Right atrium auricular region (tissue), 2 donors: ENCODE data around the gene SMTNL2. TPM values are rescaled to one million over a fixed set of nuclear protein-coding genes. Genes with fewer than 3 reads are reported as not detected.

Experiments used
- DNase-seq: peaks from one replicate; pipeline ENCODE4 v3.0.0-alpha.2; 2019; ENCODE audit warnings: low spot score
- H3K27ac ChIP-seq, 2 donors: fragments of 200-600 bp; sonication (generic); 1 replicate in 1 of 2; 2 replicates in 1 of 2; pipeline ENCODE4 v1.5.1; 2016 to 2019
- H3K27me3 ChIP-seq, 2 donors: fragments of 200-600 bp; sonication (generic); one replicate each; pipeline versions ENCODE4 v1.5.1 to v1.6.0; 2017 to 2019
- H3K36me3 ChIP-seq: fragments of 200-600 bp; sonication (generic); one replicate; pipeline ENCODE4 v1.5.1; 2016
- H3K4me1 ChIP-seq, 2 donors: fragments of 200-600 bp; sonication (generic); one replicate each; pipeline versions ENCODE4 v1.5.1 to v1.6.0; 2017 to 2019
- H3K4me3 ChIP-seq, 2 donors: fragments of 200-600 bp; sonication (generic); 1 replicate in 1 of 2; 2 replicates in 1 of 2; pipeline ENCODE4 v1.5.1; 2017 to 2019; ENCODE audit warnings: mild to moderate bottlenecking in 1 of 2, moderate library complexity in 1 of 2
- H3K9me3 ChIP-seq, 2 donors: fragments of 200-600 bp; sonication (generic); one replicate each; pipeline ENCODE4 v1.5.1; 2019
- total RNA-seq, 2 donors: library from RNA; depleted of rRNA; stranded (reverse); fragments of >200 nt; gene quantifications; one replicate each; pipeline ENCODE4 v1.1.0, GENCODE V29; 2016
- TF ChIP-seq, protein P1 (sequence below), 2 donors: fragments of 200-600 bp; sonication (generic); IDR thresholded peaks; one replicate each; pipeline ENCODE4 v1.5.1; 2019; ENCODE audit warnings: antibody characterized with exemption in 2 of 2

The SMTNL2 gene
- total RNA-seq, 2 donors from 2014 or later, result 21.1 to 41.6 TPM

DNA sequence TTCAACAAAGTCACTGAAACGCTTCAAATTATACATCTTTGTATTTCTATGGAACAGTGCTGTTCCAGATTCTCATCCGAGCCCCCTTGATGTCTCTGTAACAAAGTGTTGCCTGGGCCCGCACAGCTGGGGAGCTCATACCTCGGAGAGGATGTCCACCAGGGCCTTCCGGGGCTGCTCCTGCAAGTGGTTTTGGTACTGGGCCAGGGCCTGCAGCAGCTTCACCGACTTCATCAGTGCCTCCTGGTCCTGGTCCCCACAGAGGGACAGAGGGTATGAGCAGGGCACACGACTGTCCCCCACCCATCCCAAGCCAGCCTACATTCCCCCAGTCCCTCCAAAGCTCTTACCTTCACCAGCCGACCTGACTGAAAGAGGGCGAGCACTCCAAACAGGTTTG, 30.7 kb upstream of the SMTNL2 start:
- H3K4me3 ChIP-seq, result no peak overlapping the region

DNA sequence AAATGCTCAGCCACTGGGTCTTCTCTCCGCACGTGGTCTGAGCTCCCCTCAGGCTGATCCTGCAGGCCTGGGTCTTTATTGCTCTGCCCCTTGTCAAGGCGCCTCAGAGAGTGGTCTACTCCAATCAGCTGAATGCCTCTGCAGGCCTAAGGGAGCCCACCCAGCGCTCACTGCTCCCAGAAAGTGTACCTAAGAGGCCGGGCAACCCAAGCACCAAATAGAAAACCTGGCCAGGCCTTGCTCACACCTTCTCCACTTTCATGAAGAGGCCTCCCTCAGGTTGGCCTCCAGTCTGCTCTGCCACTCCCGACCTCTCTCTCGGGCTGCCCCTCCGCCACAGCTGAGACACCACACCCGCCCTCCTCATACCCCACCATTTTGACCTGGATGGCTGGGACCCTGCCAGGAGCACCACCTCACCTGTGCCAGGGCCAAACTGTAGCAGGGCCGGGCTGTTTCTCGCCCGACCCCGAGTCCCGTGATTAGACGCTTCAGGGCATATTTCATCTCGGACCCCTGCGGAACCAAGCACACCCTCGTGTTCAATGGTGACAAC, 29.8 kb upstream of the SMTNL2 start:
- H3K4me1 ChIP-seq, result peaks cover 0 to 22% of the 10 kb centered on the region in 2 donors
- TF ChIP-seq, protein P1, sequence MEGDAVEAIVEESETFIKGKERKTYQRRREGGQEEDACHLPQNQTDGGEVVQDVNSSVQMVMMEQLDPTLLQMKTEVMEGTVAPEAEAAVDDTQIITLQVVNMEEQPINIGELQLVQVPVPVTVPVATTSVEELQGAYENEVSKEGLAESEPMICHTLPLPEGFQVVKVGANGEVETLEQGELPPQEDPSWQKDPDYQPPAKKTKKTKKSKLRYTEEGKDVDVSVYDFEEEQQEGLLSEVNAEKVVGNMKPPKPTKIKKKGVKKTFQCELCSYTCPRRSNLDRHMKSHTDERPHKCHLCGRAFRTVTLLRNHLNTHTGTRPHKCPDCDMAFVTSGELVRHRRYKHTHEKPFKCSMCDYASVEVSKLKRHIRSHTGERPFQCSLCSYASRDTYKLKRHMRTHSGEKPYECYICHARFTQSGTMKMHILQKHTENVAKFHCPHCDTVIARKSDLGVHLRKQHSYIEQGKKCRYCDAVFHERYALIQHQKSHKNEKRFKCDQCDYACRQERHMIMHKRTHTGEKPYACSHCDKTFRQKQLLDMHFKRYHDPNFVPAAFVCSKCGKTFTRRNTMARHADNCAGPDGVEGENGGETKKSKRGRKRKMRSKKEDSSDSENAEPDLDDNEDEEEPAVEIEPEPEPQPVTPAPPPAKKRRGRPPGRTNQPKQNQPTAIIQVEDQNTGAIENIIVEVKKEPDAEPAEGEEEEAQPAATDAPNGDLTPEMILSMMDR (IDR thresholded peaks at IDR 0.05), result no peak
- no peaks in the 10 kb centered on the region for H3K27me3 ChIP-seq
- H3K4me3 ChIP-seq, result peak overlapping the region; percentile 78 to 90
- peak overlapping the region; percentile 80 to 84 for H3K27ac ChIP-seq
- no peak for DNase-seq
- peaks cover 36% of the 10 kb centered on the region for H3K36me3 ChIP-seq
- no peaks in the 10 kb centered on the region for H3K9me3 ChIP-seq

More for the DNA sequence above, 30.7 kb upstream of the SMTNL2 start:
- Histone ChIP-seq H3K36me3 (peaks cover 44% of the 10 kb centered on the region), H3K4me1 (peaks cover 0 to 22% of the 10 kb centered on the region in 2 donors), H3K27ac (no peak overlapping the region), H3K9me3 (no peaks in the 10 kb centered on the region), H3K27me3 (no peaks in the 10 kb centered on the region)
- TF ChIP-seq, protein P1 (IDR thresholded peaks at IDR 0.05), result no peak
- DNase-seq, result no peak

DNA sequence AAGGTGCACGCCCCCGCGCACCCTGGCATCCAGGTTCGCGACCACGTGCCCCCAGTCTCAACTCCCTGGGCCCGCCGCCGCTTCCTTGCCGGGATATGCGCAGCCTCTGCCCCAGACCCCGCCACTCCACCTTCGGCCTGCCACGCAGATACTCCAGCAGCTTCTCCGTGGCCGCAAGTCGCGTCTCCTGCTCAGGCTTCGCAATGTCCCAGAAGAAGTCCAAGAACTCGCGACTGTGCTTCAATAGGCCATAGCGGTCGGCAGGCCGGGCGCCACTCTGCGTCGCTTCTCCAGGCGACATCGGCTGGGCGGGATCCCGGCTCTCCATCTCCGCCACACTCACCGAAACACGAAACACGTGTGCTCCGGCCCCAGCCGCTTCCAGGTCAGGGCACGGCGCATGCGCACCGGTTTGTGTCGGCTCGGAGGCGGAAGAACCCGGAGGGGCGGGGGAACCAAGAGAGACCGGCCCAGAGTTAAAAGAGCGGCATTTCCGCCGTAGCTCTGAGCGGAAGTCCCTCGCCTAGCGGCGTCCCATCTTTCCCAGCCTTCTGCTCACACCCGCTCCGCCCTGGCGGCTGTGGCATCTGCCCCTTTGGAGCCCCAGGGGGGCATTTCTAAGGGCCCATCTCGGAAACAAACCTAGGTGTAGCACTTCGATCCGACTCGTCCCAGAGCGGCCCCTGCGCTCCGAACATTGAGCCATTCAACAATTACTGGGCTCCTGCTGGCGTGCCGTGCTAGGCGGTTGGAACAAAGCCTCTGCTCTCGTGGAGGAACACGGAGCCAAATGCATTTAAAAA, 29.1 kb upstream of the SMTNL2 start, which contains the start of gene MYBBP1A:
Gene MYBBP1A (minus strand): TSS at position 388 of the 803 bp plus-strand sequence. CDS start 60 bp downstream, at position 328.
- Histone ChIP-seq H3K27me3 (no peaks in the 10 kb centered on the region), H3K9me3 (no peaks in the 10 kb centered on the region), H3K27ac (peak within 1 kb of the TSS; percentile 80 to 84), H3K36me3 (peaks cover 30% of the 10 kb centered on the region), H3K4me3 (peak within 1 kb of the TSS; percentile 78 to 90), H3K4me1 (peaks cover 0 to 22% of the 10 kb centered on the region in 2 donors)
- TF ChIP-seq, protein P1 (IDR thresholded peaks at IDR 0.05), result peak in 1 of 2 donors; percentile 59
- DNase-seq, result peak; percentile 96

DNA sequence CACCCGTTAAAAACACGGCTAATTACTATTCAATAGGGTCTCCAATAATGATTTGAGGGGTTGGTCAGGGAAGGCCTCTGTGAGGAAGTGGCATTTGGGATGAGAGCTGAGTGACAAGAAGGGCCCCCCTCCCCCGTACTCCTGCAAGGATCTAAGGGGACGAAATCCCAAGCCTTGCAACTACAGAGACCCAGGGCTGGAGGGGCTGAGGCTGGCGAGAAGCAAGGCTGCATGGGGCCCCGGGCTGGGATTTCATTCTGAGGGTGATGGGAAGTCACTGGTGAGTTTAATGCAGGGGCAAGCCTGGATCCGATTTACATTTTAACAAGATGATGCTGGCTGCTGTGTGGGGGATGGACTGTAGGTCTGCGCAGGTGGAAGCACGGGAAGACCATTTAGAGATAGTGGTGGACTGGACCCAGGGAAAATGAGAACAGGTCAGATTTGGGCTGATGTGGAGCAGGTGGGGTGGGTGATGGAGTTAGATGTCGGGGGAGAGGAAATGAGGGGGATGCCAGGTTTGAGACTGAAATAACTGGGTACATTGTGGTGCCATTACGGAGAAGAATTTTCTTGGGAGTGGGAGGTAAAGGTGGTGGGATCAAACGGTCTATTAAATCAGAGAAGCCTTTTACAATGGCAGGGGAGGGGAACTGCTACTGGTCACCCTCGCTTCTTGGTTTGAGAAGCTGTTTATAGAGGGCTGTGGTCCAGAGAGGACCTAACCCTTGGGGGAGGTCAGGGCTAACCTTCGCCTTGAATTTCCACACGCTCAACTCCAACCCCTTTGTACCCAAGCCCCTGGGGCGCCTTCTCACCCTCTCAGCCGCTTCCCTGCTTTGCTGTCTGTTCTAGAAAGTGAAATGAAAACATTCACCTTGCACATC, 28.2 kb upstream of the SMTNL2 start:
- H3K36me3 ChIP-seq, result peaks cover 21% of the 10 kb centered on the region
- peaks cover 0 to 22% of the 10 kb centered on the region in 2 donors for H3K4me1 ChIP-seq
- no peak for DNase-seq
- H3K4me3 ChIP-seq, result peak overlapping the region; percentile 78 to 90
- no peaks in the 10 kb centered on the region for H3K9me3 ChIP-seq
- TF ChIP-seq, protein P1 (IDR thresholded peaks at IDR 0.05), result no peak
- no peaks in the 10 kb centered on the region for H3K27me3 ChIP-seq
- peak overlapping the region; percentile 80 to 84 for H3K27ac ChIP-seq

DNA sequence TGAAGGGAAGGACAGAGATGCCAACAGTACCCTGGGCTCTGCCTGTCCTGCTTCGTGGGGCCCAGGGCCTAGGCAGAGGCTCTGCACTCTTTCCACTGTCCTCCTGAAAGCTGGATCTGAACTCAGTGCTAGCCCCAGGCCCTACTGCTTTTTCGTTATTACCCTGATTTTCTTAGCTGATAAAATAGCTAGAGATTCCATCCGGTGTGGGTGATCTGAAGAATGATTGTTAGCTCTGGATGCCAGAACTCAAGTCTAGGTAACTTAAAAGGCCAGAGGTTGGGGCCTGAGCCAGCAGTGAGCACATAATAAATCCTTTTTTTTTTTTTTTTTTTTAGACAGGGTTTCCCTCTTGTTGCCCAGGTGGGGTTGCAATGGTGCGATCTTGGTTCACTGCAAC, 27.3 kb upstream of the SMTNL2 start:
- H3K27me3 ChIP-seq, result no peaks in the 10 kb centered on the region
- no peak for DNase-seq
- no peaks in the 10 kb centered on the region for H3K9me3 ChIP-seq
- H3K4me1 ChIP-seq, result peaks cover 0 to 22% of the 10 kb centered on the region in 2 donors
- H3K27ac ChIP-seq, result no peak overlapping the region
- H3K4me3 ChIP-seq, result no peak overlapping the region
- TF ChIP-seq, protein P1 (IDR thresholded peaks at IDR 0.05), result no peak
- H3K36me3 ChIP-seq, result peaks cover 12% of the 10 kb centered on the region
